GM18505 (cell line): Measurements from ENCODE around the gene SMARCD3.

Experiments used
- ATAC-seq: cut with Tn5 transposase; IDR thresholded peaks from one replicate; pipeline ENCODE4 v1.9.1; 2021; ENCODE audit not compliant: unreplicated experiment
- POLR2A ChIP-seq: IDR thresholded peaks from 4 replicates; pipeline ENCODE4 v1.6.1; 2011; ENCODE audit warnings: borderline replicate concordance; ENCODE audit not compliant: insufficient read depth, insufficient read length; ENCODE audit errors: extremely low read depth

Gene SMARCD3

GRCh38 chr7:151249034-151249731 lies 689 bp upstream of the SMARCD3 start:
- no peak for ATAC-seq

GRCh38 chr7:151247611-151248345 lies 716 bp downstream of the SMARCD3 start:
- TF ChIP-seq POLR2A, result no peak
- ATAC-seq, result no peak

More at GRCh38 chr7:151249034-151249731, 689 bp upstream of the SMARCD3 start:
- TF ChIP-seq POLR2A, result no peak

GRCh38 chr7:151246851-151247580 lies 1.5 kb downstream of the SMARCD3 start:
- no peak for TF ChIP-seq POLR2A

GRCh38 chr7:151246102-151246850 lies 2.2 kb downstream of the SMARCD3 start:
- ATAC-seq, result no peak
- no peak for TF ChIP-seq POLR2A

More at GRCh38 chr7:151246851-151247580, 1.5 kb downstream of the SMARCD3 start:
- no peak for ATAC-seq

GRCh38 chr7:151245360-151246101 lies 3.0 kb downstream of the SMARCD3 start:
- ATAC-seq, result peak; percentile 46
- no peak for TF ChIP-seq POLR2A

GRCh38 chr7:151244841-151245346 lies 3.6 kb downstream of the SMARCD3 start:
- no peak for TF ChIP-seq POLR2A
- ATAC-seq, result no peak

GRCh38 chr7:151244196-151244840 lies 4.2 kb downstream of the SMARCD3 start:
- ATAC-seq, result no peak
- TF ChIP-seq POLR2A, result no peak

GRCh38 chr7:151243408-151244195 lies 4.9 kb downstream of the SMARCD3 start:
- TF ChIP-seq POLR2A, result no peak
- no peak for ATAC-seq

GRCh38 chr7:151243045-151243349 lies 5.5 kb downstream of the SMARCD3 start:
- no peak for TF ChIP-seq POLR2A

GRCh38 chr7:151242159-151243044 lies 6.1 kb downstream of the SMARCD3 start:
- peak; percentile 5 for TF ChIP-seq POLR2A
- ATAC-seq, result no peak

More at GRCh38 chr7:151243045-151243349, 5.5 kb downstream of the SMARCD3 start:
- no peak for ATAC-seq
